HG03457 (cell line): ENCODE data around the gene WNT7B.

Experiments used
- ATAC-seq: cut with Tn5 transposase; IDR thresholded peaks from one replicate; pipeline ENCODE4 v1.9.1; 2021; ENCODE audit warnings: moderate number of reproducible peaks; ENCODE audit not compliant: unreplicated experiment

WNT7B gene

DNA sequence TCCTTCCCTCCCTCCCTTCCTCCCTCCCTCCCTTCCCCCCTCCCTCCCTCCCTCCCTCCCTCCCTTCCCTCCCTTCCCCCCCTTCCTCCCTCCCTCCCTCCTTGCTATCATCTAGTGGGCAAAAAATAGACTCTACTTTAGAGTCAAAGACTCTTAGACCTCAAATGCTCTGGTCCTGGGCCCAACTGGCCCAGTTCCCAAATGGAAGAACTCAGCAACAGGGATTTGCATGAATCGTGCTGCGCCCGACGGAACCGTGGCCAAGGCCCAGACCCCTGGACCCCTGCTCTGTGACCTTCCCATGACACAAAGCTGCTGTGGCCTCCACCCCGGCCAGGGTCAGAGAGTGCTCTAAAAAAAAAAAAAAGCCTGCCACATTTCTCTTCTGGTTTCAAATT, 97.4 kb downstream of the WNT7B start:
- no peak for ATAC-seq

DNA sequence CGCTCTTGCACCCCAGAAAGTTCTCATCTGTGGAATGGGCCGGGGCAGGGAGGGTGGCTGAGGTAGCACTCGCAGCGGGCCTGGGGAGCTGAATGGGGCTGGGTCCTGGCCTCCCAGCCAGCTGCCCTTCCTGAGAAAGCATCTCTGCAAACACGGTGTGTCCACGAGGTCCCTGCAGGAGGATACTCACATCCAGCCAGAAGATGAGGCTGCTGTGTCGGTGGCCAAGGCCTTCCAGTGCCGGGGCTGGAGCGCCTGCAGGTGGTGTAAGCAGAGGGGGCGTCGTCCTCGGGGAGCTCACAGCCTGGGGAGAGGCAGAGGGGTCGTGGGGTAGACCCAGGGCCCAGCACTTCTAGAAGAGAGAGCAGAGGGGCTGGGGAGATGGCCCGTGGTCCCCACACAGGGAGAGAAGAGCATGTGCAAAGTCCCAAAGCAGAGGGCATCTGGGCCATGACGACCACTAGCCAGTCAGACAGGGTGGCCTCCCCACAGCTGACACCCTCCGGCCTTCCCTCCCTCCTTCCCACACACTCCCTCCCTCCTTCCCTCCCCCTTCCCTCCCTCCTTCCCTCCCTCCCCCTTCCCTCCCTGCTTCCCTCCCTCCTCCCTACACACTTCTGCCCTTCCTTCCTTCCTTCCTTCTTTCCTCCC, 97.9 kb downstream of the WNT7B start:
- no peak for ATAC-seq

- ATAC-seq: no peak
These were observed 98.7 kb downstream of the WNT7B start for GRCh38 chr22:45878051-45878781.

DNA sequence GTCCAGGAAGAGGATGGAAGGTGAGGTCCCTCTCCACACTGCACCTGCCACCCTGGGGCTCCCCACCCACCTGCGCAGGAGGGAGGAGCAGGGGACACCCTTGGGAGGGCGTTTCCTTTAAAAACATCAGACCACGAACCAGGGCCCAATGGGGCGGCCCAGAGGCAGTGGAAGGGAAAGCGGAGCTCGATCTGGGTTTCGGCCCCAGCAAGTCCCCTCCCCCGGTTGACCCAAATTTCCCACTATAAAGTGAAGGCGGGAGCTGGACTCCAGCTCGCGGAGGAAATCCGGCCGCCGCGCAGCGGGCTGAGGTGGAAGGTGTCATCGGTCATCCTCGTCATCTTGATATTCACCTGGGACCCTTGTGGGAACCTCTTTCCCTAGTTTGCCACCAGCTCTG, 99.3 kb downstream of the WNT7B start:
- no peak for ATAC-seq

- no peak for ATAC-seq
These were observed 100.0 kb downstream of the WNT7B start for GRCh38 chr22:45877036-45877380.

DNA sequence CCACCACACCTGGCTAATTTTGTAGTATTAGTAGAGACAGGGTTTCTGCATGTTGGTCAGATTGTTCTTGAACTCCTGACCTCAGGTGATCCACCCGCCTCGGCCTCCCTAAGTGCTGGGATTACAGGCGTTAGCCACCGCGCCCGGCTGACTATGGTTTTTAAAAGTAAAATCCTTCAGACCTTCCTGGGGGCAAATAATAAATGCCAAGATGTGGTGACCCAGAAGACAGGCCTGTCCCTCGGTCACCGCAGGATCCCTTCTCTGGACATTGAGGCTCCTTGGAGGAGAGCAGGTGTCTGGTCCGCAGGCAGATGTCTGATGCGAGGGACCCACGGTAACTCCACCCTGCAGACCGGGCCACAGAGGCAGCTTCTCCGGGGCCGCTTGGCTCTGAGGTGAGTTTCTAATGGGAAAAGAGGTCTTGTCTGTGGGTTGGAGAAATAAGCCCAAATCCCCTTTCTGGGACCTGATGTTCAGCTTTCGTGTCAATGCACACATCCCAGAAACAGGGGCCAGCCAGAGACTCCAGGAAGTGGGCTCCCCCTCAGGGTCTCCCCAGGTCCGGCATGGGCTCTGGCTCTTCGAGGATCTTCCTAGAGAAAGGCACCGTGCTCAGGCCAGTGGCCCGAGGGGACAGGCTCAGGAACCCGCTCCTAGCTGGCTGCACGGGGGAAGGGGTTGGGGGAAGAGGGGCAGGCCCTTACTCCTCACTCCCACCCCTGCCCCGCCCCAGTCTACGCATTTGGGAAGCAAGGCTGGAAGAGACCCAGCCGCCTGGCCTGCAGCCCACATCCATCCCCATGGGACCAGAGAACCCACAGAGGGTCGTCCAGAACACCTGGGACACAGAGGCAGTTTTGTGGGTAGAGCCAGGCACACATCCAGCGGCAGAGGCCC, 100.6 kb downstream of the WNT7B start:
- no peak for ATAC-seq

DNA sequence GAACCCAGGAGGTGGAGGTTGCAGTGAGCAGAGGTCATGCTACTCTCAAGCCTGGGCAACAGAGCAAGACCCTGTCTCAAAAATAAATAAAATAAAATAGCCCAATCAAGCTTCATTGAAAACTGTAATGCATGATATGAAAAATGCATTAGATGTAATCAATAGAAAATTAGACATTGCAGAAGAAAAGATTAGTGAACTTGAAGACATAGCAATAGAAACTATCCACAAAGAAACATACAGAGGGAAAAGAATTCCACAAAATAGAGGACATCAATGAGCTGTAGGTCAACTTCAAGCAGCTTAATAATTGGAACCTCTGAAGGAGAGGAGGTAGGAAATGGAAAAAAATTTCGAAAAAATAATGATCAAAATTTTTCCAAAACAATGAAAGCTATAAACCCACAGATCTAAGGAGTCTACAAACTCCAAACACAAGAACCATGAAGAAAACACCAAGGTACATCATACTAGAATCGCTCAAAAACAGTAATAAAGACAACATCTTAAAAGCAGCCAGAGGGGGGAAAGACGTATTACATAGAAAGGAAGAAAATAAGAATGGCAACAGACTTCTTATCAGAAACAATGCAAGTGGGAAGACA, 104.2 kb downstream of the WNT7B start:
- no peak for ATAC-seq

- no peak for ATAC-seq
These were observed 105.2 kb downstream of the WNT7B start for GRCh38 chr22:45871721-45872120.
